22Rv1 (cell line): ENCODE results near the gene IFT20.

Source experiments
- ZFX ChIP-seq: fragments of 450-650 bp; IDR thresholded peaks from 2 replicates; pipeline ENCODE4 v1.6.1; 2017; ENCODE audit warnings: antibody characterized with exemption, borderline replicate concordance
- TF ChIP-seq, protein P1 (sequence below): fragments of 450-650 bp; IDR thresholded peaks from 2 replicates; pipeline ENCODE4 v1.5.1; 2017; ENCODE audit warnings: mild to moderate bottlenecking

DNA sequence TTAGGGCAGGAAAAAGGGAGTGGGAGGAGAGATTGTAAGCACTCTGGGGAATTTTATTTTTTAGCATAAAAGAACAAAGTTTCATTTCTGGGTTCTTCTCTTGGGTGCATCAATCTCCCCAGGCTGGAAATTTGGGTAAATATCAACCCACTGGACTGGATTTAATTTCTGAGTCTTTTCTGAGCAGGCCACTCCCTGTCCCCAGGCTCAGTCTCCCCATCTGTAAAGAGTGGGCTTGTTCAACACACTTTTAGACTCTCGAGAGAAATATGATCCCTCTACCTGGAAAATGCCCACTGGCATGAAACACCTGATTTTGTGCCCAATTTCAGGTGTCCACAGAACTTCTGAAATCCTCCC is 35.5 kb upstream of the IFT20 start:
- TF ChIP-seq, protein P1, sequence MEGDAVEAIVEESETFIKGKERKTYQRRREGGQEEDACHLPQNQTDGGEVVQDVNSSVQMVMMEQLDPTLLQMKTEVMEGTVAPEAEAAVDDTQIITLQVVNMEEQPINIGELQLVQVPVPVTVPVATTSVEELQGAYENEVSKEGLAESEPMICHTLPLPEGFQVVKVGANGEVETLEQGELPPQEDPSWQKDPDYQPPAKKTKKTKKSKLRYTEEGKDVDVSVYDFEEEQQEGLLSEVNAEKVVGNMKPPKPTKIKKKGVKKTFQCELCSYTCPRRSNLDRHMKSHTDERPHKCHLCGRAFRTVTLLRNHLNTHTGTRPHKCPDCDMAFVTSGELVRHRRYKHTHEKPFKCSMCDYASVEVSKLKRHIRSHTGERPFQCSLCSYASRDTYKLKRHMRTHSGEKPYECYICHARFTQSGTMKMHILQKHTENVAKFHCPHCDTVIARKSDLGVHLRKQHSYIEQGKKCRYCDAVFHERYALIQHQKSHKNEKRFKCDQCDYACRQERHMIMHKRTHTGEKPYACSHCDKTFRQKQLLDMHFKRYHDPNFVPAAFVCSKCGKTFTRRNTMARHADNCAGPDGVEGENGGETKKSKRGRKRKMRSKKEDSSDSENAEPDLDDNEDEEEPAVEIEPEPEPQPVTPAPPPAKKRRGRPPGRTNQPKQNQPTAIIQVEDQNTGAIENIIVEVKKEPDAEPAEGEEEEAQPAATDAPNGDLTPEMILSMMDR = no peak
- no peak for TF ChIP-seq ZFX
